IMR-90 (cell line): ENCODE measurements around the gene C10orf71. TPM values are rescaled to one million over a fixed set of nuclear protein-coding genes. Genes with fewer than 3 reads are reported as not detected.

ENCODE experiments used
- ATAC-seq: fragments of 200-7000 bp; cut with Tn5 transposase; 2 replicates; pipeline ENCODE4 v1.9.1; 2020; ENCODE audit warnings: low read depth, mild to moderate bottlenecking, moderate library complexity
- BruUV-seq: library from RNA; stranded (reverse); fragments of 400-500 nt; replicated peaks from 2 replicates; lab custom pipeline; 2021; lab: Mats Ljungman, UMichigan
- CTCF ChIA-PET: fragments of 300-600 bp; formaldehyde crosslinking; extraction: SDS; loops from one replicate; lab custom pipeline; 2021; ENCODE audit warnings: antibody characterized with exemption; lab: Yijun Ruan, JAX
- POLR2A ChIA-PET: fragments of 300-600 bp; sonication (Branson Sonifier 250); formaldehyde crosslinking; loops from one replicate; lab custom pipeline; 2022; ENCODE audit warnings: antibody characterized with exemption; ENCODE audit not compliant: unreplicated experiment; lab: Charles Lee
- DNase-seq: peaks from one replicate; pipeline ENCODE4 v3.0.0; 2013
- H2AFZ ChIP-seq: replicated peaks from 2 replicates; pipeline ENCODE3; 2013; ENCODE audit warnings: low read length, mild to moderate bottlenecking; ENCODE audit not compliant: poor library complexity
- H2AK5ac ChIP-seq: 2 replicates; pipeline ENCODE4 v1.6.1; 2013; ENCODE audit warnings: low read depth, low read length, inconsistent platforms
- H2AK9ac ChIP-seq: replicated peaks from 2 replicates; pipeline ENCODE3; 2013; ENCODE audit warnings: mild to moderate bottlenecking, low read depth, low read length, moderate library complexity; ENCODE audit not compliant: poor library complexity
- H2BK120ac ChIP-seq: 2 replicates; pipeline ENCODE4 v1.6.1; 2013; ENCODE audit warnings: low read depth, low read length, inconsistent platforms
- H2BK15ac ChIP-seq: 3 replicates; pipeline ENCODE4 v1.6.1; 2013; ENCODE audit warnings: low read depth, low read length, inconsistent platforms
- H2BK20ac ChIP-seq: 2 replicates; pipeline ENCODE4 v1.6.1; 2013; ENCODE audit warnings: low read depth, mild to moderate bottlenecking, inconsistent platforms, low read length, moderate library complexity
- H2BK5ac ChIP-seq: 2 replicates; pipeline ENCODE4 v1.6.1; 2013; ENCODE audit warnings: mild to moderate bottlenecking, low read depth, low read length, inconsistent platforms; ENCODE audit not compliant: poor library complexity, severe bottlenecking
- H3K14ac ChIP-seq: replicated peaks from 2 replicates; pipeline ENCODE4 v1.6.1; 2013; ENCODE audit warnings: low read depth, low read length, inconsistent platforms
- H3K18ac ChIP-seq: 2 replicates; pipeline ENCODE4 v1.6.1; 2013; ENCODE audit warnings: low read depth, low read length, control low read depth
- H3K23ac ChIP-seq: 2 replicates; pipeline ENCODE4 v1.6.1; 2013; ENCODE audit warnings: low read depth, low read length, inconsistent platforms
- H3K27ac ChIP-seq: 2 replicates; pipeline ENCODE4 v1.5.1; 2013; ENCODE audit warnings: mild to moderate bottlenecking, control low read depth, low read length; ENCODE audit not compliant: insufficient read depth
- H3K27me3 ChIP-seq: 2 replicates; pipeline ENCODE4 v1.6.1; 2013; ENCODE audit warnings: low read length; ENCODE audit not compliant: control insufficient read depth, insufficient read depth
- H3K36me3 ChIP-seq: 2 replicates; pipeline ENCODE4 v1.6.1; 2013; ENCODE audit warnings: low read length, mixed read lengths; ENCODE audit not compliant: control insufficient read depth, insufficient read depth
- H3K4ac ChIP-seq: 2 replicates; pipeline ENCODE4 v1.6.1; 2013; ENCODE audit warnings: low read depth, low read length, inconsistent platforms
- H3K4me1 ChIP-seq: 2 replicates; pipeline ENCODE4 v1.6.1; 2013; ENCODE audit warnings: low read length, mixed read lengths; ENCODE audit not compliant: control insufficient read depth, insufficient read depth
- H3K4me2 ChIP-seq: 2 replicates; pipeline ENCODE4 v1.6.1; 2013; ENCODE audit warnings: low read depth, mild to moderate bottlenecking, control low read depth, low read length, moderate library complexity
- H3K4me3 ChIP-seq: 2 replicates; pipeline ENCODE4 v1.5.1; 2013; ENCODE audit warnings: low read depth, mild to moderate bottlenecking, control low read depth, low read length, moderate library complexity; ENCODE audit not compliant: insufficient read depth
- H3K56ac ChIP-seq: 2 replicates; pipeline ENCODE4 v1.6.1; 2013; ENCODE audit warnings: low read length, inconsistent platforms; ENCODE audit not compliant: insufficient read depth; ENCODE audit errors: extremely low read depth
- H3K79me1 ChIP-seq, 2 experiments: 2 replicates each; pipeline ENCODE4 v1.6.1; 2013; ENCODE audit warnings: low read length in 2 of 2, inconsistent platforms in 1 of 2, low read depth in 1 of 2
- H3K9ac ChIP-seq: 2 replicates; pipeline ENCODE4 v1.6.1; 2013; ENCODE audit warnings: low read depth, low read length, control low read depth
- H3K9me1 ChIP-seq: 2 replicates; pipeline ENCODE4 v1.6.1; 2013; ENCODE audit warnings: low read length, inconsistent platforms; ENCODE audit not compliant: insufficient read depth
- H3K9me3 ChIP-seq: 2 replicates; pipeline ENCODE4 v1.6.1; 2013; ENCODE audit warnings: low read length; ENCODE audit not compliant: control insufficient read depth, insufficient read depth
- H4K20me1 ChIP-seq: 2 replicates; pipeline ENCODE4 v1.6.1; 2013; ENCODE audit warnings: low read length, inconsistent platforms; ENCODE audit not compliant: insufficient read depth
- H4K5ac ChIP-seq: 2 replicates; pipeline ENCODE4 v1.6.1; 2013; ENCODE audit warnings: mild to moderate bottlenecking, low read depth, low read length, control low read depth
- H4K8ac ChIP-seq, 2 experiments: 2 replicates each; pipeline ENCODE4 v1.6.1; 2013; ENCODE audit warnings: low read depth in 2 of 2, low read length in 2 of 2, control low read depth in 1 of 2, inconsistent platforms in 1 of 2
- H4K91ac ChIP-seq: 2 replicates; pipeline ENCODE4 v1.6.1; 2013; ENCODE audit warnings: low read depth, low read length, inconsistent platforms; ENCODE audit not compliant: insufficient read depth
- BHLHE40 ChIP-seq: fragments of 150-350 bp; IDR thresholded peaks from 2 replicates; pipeline ENCODE4 v1.6.1; 2016; ENCODE audit warnings: mild to moderate bottlenecking, low read depth, low read length
- CEBPB ChIP-seq: IDR thresholded peaks from 2 replicates; pipeline ENCODE4 v1.6.1; 2012; ENCODE audit warnings: low read depth, low read length, improper control_type of control experiment
- MAFK ChIP-seq: IDR thresholded peaks from 2 replicates; pipeline ENCODE4 v1.6.1; 2012; ENCODE audit warnings: low read depth, low read length, improper control_type of control experiment
- MAZ ChIP-seq: IDR thresholded peaks from 2 replicates; pipeline ENCODE4 v1.6.1; 2012; ENCODE audit warnings: low read depth, mild to moderate bottlenecking, low read length, improper control_type of control experiment, moderate library complexity, borderline replicate concordance
- MXI1 ChIP-seq: IDR thresholded peaks from 2 replicates; pipeline ENCODE4 v1.6.1; 2012; ENCODE audit warnings: low read depth, mild to moderate bottlenecking, low read length, moderate library complexity, borderline replicate concordance
- NFE2L2 ChIP-seq: fragments of 150-350 bp; IDR thresholded peaks from 2 replicates; pipeline ENCODE4 v1.6.1; 2016; ENCODE audit warnings: low read depth, mild to moderate bottlenecking, low read length
- POLR2A ChIP-seq: IDR thresholded peaks from 2 replicates; pipeline ENCODE4 v1.6.1; 2012; ENCODE audit warnings: mild to moderate bottlenecking, low read depth, low read length
- RAD21 ChIP-seq: IDR thresholded peaks from 2 replicates; pipeline ENCODE4 v1.6.1; 2012; ENCODE audit warnings: low read length, improper control_type of control experiment
- WGBS, 2 experiments: methylation state at CpG; one replicate each; pipeline versions ENCODE4 v1.1.5 to v1.1.7; 2013; ENCODE audit warnings: missing lambda C conversion rate in 2 of 2; ENCODE audit not compliant: insufficient read length in 1 of 2; ENCODE audit errors: extremely low coverage in 2 of 2; 5-methylcytosine and 5-hydroxymethylcytosine counted together
- dilution Hi-C: fragments of 300-500 bp; cut with HindIII; formaldehyde crosslinking; loops from one replicate; pipeline ENCODE4 v1.14.3; 2018; ENCODE audit warnings: low sequenced_read_pairs; ENCODE audit not compliant: unreplicated experiment
- in situ Hi-C: fragments of 300-500 bp; cut with MboI; formaldehyde crosslinking; loops from 3 replicates; pipeline ENCODE4 v1.14.3; 2019; ENCODE audit warnings: low sequenced_read_pairs, inconsistent platforms, mixed read lengths
- intact Hi-C: fragments of 100-400 bp; cut with micrococcal nuclease; formaldehyde crosslinking; loops from 2 replicates; pipeline ENCODE4 v1.10.0; 2022
- polyA plus RNA-seq, 3 experiments: library from polyadenylated mRNA; depleted of rRNA; stranded (reverse); fragments of >200 nt; gene quantifications; 2 replicates each; pipeline ENCODE4 v1.2.3, GENCODE V29; 2012; ENCODE audit warnings: low replicate concordance in 1 of 3
- total RNA-seq: library from RNA; depleted of rRNA; stranded (reverse); fragments of >200 nt; gene quantifications from 2 replicates; pipeline ENCODE4 v1.2.3, GENCODE V29; 2012
- TF ChIP-seq, protein P1 (sequence below): fragments of 150-350 bp; IDR thresholded peaks from 2 replicates; pipeline ENCODE4 v1.6.1; 2017; ENCODE audit warnings: mild to moderate bottlenecking, antibody characterized with exemption, low read length, low read depth
- TF ChIP-seq, protein P2 (sequence below): fragments of 150-350 bp; IDR thresholded peaks from 2 replicates; pipeline ENCODE4 v1.6.1; 2016; ENCODE audit warnings: low read depth, mild to moderate bottlenecking, low read length, moderate library complexity, borderline replicate concordance

C10orf71 gene
- total and polyA plus RNA-seq, 2 of the 4 experiments (the other 2 are of a cell fraction), result not detected

GRCh38 chr10:49283491-49283890 lies 15.5 kb upstream of the C10orf71 start:
- Histone ChIP-seq H3K4ac (no peak overlapping the region), H2AK9ac (no peak overlapping the region), H3K79me1 (no peaks in the 10 kb centered on the region), H2AK5ac (no peak overlapping the region), H4K20me1 (no peaks in the 10 kb centered on the region; the same call in 1 of the 2 replicates), H3K9me1 (no peaks in the 10 kb centered on the region), H4K91ac (no peak overlapping the region), H3K36me3 (no peaks in the 10 kb centered on the region), H4K8ac (no peak overlapping the region), H3K4me3 (no peak overlapping the region), H3K14ac (no peak overlapping the region), H3K56ac (no peak overlapping the region), H2BK120ac (no peak overlapping the region), H2AFZ (no peak overlapping the region), H3K23ac (no peak overlapping the region), H3K27ac (no peak overlapping the region), H3K4me2 (no peak overlapping the region), H3K9ac (no peak overlapping the region), H2BK5ac (no peak overlapping the region), H4K5ac (no peak overlapping the region), H2BK15ac (no peak overlapping the region), H3K27me3 (peaks cover 35% of the 10 kb centered on the region), H3K9me3 (no peaks in the 10 kb centered on the region), H2BK20ac (no peak overlapping the region), H3K18ac (no peak overlapping the region), H3K4me1 (no peaks in the 10 kb centered on the region)
- in situ Hi-C loops, result no loop called here
- ATAC-seq, result no peak
- ChIA-PET POLR2A (no interaction called here), CTCF (no interaction called here)
- TF ChIP-seq NFE2L2 (no peak), BHLHE40 (no peak), MAZ (no peak), CEBPB (no peak), MXI1 (no peak), RAD21 (no peak), POLR2A (no peak), MAFK (no peak)
- TF ChIP-seq, protein P1, sequence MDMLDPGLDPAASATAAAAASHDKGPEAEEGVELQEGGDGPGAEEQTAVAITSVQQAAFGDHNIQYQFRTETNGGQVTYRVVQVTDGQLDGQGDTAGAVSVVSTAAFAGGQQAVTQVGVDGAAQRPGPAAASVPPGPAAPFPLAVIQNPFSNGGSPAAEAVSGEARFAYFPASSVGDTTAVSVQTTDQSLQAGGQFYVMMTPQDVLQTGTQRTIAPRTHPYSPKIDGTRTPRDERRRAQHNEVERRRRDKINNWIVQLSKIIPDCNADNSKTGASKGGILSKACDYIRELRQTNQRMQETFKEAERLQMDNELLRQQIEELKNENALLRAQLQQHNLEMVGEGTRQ, result no peak
- TF ChIP-seq, protein P2, sequence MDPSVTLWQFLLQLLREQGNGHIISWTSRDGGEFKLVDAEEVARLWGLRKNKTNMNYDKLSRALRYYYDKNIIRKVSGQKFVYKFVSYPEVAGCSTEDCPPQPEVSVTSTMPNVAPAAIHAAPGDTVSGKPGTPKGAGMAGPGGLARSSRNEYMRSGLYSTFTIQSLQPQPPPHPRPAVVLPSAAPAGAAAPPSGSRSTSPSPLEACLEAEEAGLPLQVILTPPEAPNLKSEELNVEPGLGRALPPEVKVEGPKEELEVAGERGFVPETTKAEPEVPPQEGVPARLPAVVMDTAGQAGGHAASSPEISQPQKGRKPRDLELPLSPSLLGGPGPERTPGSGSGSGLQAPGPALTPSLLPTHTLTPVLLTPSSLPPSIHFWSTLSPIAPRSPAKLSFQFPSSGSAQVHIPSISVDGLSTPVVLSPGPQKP, result no peak
- BruUV-seq, result no TSS peak
- dilution Hi-C loops, result no loop called here
- WGBS, 2 experiments, result no CpG with 5 or more reads among the region's 6 CpGs
- no peak for DNase-seq
- intact Hi-C loops, result no loop called here
